Smooth muscle cell of the brain vasculature (primary cell): ENCODE results near the gene KLHDC8A.
"Not testable (repeated sequence)": the region's sequence is repeated elsewhere in the genome, so short reads cannot be mapped to it uniquely, and the experiment has no call there.

Experiments used
- DNase-seq: peaks from one replicate; pipeline ENCODE4 v3.0.0-alpha.2; 2012; ENCODE audit warnings: low read depth, low spot score

Gene KLHDC8A

GRCh38 chr1:205371871-205372660 lies 15.3 kb upstream of the KLHDC8A start:
- DNase-seq = peak; percentile 45

DNA sequence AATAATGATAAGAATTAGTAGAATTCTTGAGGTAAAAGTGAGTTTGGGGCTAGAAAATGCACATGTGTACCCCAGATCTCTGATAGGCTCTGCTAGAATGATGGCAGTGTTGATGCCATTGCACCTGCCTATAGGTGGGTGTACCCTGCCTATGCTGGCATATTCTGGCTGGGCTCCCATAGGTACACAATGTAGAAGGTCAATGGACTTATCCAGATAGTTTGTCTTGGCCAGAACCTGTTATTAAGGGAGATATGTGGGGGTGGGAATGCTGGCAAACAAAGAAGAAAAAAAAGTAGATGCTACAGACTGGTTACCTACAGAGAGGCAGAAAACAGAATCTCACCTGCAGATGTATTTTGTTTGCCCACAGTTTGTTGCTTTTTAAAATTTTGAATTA lies 14.1 kb upstream of the KLHDC8A start:
- DNase-seq = no peak

- DNase-seq = no peak
Observed at GRCh38 chr1:205369701-205370123, 13.0 kb upstream of the KLHDC8A start.

DNA sequence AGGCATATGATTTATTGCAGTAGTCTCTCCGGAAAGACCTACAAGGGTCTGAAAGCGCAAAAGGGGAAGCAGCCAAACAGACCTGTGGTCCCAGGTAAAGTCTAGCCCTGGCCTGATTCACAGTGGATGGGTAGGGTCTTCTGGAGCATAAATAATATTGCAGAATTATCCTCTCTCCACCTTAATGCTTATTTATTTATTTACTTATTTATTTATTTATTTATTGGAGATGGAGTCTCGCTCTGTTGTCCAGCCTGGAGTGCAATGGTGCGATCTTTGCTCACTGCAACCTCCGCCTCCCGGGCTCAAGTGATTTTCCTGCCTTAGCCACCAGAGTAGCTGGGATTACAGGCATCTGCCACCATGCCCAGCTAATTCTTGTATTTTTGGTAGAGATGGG lies 11.8 kb upstream of the KLHDC8A start:
- DNase-seq = no peak

DNA sequence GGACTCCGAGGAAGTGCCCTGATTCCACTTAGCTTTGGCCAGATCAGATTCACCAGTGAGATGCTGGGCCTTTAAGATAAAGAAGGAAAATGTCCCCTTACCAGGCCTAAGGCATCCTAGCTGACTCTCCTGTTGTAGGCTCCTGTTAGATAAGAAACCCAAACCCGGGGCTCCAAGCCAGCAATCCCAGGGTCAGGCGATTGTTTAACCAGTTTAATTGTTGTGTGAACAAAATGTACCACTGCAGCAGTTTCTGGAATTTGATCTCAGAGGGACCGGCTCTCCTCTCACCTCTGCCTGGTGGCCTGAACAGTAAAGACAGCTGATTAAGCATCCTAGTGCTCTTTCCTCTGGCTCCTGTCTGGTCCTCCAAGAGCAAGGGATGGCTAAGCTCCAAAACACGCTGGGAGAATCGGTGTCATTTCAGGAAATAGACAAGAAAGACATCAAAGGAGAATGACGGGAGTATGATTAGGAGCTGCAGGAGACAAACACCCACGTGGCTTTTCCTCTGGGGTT lies 9.3 kb upstream of the KLHDC8A start:
- DNase-seq = no peak

- DNase-seq = not testable (repeated sequence)
Observed at GRCh38 chr1:205365086-205365485, 8.4 kb upstream of the KLHDC8A start.

DNA sequence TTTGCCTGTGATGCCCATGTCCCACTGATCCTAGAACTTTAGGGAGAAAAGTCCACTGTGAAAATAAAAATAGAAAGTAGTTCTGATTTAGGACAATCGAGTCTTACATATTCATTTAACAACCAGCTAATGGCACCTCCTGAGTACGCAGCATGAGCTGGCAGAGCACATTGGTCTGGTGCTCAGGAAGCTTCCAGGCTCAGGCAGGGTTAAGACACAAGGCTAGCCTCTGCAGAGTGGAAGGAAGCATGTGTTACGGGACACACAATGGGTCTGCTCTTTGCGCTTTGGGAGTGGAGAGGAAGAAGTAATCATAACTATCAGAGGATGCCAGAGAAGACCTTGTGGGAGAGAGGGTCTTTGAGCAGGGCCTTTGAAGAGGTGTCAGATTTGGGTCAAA lies 4.2 kb upstream of the KLHDC8A start:
- no peak for DNase-seq

- DNase-seq = no peak
Observed at GRCh38 chr1:205359771-205360565, 3.2 kb upstream of the KLHDC8A start.

DNA sequence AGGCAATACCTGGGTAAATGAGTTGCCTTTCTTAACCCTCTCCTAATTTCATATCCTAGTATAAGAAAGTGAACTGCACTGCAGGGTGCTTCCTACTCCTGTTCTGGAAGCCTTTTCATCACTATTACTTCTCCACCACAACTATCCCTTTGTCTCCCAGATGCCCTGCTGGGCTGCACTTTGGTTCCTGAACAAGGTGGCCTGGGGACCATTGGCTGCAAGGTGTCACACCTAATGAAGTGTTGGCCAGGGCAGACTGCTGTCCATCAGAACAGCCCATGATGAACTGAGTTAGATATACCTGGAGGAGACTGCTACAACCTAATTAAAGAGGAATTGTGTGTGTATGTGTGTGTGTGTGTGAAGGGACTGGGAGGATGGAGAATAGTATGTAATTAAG lies 1.9 kb upstream of the KLHDC8A start:
- DNase-seq = no peak

GRCh38 chr1:205357567-205357966 lies 845 bp upstream of the KLHDC8A start:
- DNase-seq = no peak

- no peak for DNase-seq
Observed at GRCh38 chr1:205355075-205355453, 1.7 kb downstream of the KLHDC8A start.

DNA sequence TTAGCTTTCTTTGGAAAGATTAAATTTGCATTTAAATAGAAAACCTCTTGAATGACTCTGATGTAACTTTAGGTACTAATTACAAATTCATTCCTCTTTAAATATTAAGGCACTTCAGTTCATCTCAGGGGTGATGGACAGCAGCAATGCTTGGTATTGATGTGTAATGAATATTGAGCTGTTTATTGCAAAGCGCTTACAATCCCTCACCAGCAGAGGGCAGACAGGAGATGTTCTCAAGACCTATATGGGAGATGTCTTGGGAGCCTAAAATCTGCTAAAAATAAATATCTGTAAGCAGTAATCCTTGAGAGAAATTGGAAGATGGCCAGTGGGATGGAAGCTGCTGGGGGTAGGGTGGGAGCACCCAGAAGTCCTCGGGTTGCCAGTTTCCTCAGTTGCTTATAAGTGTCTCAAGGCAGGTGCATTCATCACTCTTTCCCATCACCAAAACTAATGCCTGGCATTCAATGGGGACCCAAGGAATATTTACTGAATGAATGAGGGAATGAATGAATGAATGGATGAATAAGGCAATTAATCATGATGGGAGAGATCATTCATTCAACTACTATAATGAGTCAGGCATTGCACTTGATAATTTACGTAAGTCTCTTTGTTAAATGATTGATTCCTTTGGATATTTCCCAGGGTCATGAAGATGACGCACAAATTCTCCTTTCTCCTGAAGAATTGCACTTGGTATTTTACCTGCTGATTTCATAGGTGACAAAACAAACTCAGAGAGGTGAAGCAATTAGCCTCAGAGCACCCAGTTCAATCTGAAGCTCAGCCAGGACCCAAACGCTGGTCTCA lies 2.3 kb downstream of the KLHDC8A start:
- DNase-seq = peak; percentile 57

GRCh38 chr1:205353612-205354011 lies 3.1 kb downstream of the KLHDC8A start:
- no peak for DNase-seq

DNA sequence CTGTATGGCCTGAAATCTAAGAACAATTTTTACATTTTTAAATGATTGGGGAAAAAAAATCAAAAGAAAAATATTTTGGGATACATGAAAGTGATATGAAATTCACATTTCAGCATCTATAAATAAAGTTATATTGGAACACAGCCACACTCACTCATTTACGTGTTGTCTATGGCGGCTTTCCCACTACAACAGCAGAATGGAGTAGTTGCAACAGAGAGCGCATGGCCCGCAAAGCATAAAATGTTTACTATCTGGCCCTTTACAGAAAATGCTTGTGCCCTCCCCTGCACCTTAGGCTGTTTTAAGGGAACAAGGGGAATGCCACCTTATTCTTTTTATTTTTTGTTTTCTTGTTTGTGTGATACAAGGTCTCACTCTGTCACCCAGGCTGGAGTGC lies 3.5 kb downstream of the KLHDC8A start:
- DNase-seq = no peak

GRCh38 chr1:205351984-205352713 lies 4.6 kb downstream of the KLHDC8A start:
- no peak for DNase-seq

- DNase-seq = no peak
Observed at GRCh38 chr1:205350691-205351141, 6.0 kb downstream of the KLHDC8A start.

- DNase-seq = no peak
Observed at GRCh38 chr1:205350124-205350523, 6.6 kb downstream of the KLHDC8A start.

DNA sequence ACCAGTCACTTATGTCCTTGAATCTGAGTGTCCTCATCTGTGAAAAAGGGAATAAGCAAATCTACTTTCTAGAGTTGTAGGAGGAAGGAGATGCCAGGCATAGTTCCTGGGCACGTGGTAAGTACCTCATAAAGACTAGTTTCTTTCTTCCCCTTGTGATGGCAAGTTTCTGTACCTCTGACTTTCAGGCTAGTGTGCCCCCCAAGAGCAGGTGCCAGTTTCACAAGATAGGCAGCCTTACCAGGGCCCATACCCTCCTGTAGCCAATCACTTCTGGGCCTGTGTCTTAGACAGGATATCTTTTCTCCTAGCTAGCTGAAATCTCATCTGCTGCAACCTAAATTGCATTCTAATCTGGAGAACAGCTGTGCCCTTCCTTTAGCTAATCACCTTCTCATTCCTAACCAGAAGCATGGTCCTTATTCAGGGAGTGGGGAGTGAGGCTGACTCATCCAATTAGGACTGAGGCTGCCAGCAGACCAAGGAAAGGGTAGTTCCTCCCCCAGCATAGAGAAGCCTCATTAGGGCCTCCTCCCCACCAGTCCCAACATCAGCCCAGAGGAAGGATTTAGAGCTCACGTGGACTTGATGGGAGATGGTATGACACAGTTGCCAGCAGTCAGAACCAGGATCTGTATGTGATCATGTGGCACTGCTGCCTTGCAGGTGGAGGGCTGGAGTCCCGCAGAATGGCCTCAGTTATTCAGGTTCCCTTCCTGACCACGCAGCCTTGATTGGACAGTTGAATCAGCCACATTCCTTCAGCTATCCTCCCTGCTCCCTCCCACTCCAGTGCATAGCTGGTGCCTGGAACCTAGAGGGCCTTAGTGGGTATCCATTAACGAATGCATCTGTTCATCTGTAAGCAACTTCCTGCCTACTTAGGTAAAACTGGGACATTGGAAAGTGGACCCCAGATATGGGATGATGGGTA lies 7.9 kb downstream of the KLHDC8A start:
- no peak for DNase-seq

- no peak for DNase-seq
Observed at GRCh38 chr1:205346956-205347574, 9.7 kb downstream of the KLHDC8A start.

- DNase-seq = no peak
Observed at GRCh38 chr1:205345761-205346160, 11.0 kb downstream of the KLHDC8A start.
